ENCODE data around the gene ASIC1. TPM values are rescaled to one million over a fixed set of nuclear protein-coding genes. Genes with fewer than 3 reads are reported as not detected.

ASIC1 gene
- total RNA-seq, 1 experiment from 2014 or later: 17.9 TPM

DNA sequence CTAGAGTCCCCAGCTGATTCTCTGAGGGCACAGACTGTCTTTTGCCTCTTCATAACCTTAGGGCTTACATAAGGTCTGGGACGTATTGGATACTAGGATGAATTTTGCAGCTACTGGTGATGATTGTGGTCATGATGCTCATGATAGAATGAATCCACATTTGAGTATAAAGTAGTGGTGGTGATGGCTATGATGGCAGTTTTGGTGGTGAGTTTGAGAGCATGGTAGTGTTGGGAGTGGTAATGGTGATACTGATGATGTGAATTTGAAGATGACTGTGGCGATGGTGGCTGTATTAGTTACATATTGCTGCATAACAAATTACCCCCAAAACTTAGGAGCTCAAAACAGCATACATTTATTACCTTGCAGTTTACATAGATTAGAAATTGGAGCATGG, 14.1 kb upstream of the ASIC1 start:
- peaks cover 5% of the 10 kb centered on the region for H3K4me1 ChIP-seq (ENCODE audit: low read length)
- no peak overlapping the region for H2AFZ ChIP-seq (ENCODE audit: low read length)
- H4K20me1 ChIP-seq (ENCODE audit: insufficient read depth, low read depth, low read length): no peaks in the 10 kb centered on the region
- H3K9ac ChIP-seq (ENCODE audit: low read length): no peak overlapping the region
- H3K4me3 ChIP-seq (ENCODE audit: low read length): no peak overlapping the region
- no peak overlapping the region for H3K4me2 ChIP-seq (ENCODE audit: low read depth, low read length, poor library complexity, severe bottlenecking)
- H3K27ac ChIP-seq (ENCODE audit: low read length): no peak overlapping the region
- H3K36me3 ChIP-seq (ENCODE audit: insufficient read depth, low read length): no peaks in the 10 kb centered on the region
- no peak for DNase-seq
- no peaks in the 10 kb centered on the region for H3K27me3 ChIP-seq (ENCODE audit: low read length)
- H3K79me2 ChIP-seq (ENCODE audit: low read length): no peaks in the 10 kb centered on the region
- no peaks in the 10 kb centered on the region for H3K9me3 ChIP-seq (ENCODE audit: low read length)
- no peaks in the 10 kb centered on the region for H3K9me2 ChIP-seq (replicated peaks; ENCODE audit: insufficient read depth, low read length)

DNA sequence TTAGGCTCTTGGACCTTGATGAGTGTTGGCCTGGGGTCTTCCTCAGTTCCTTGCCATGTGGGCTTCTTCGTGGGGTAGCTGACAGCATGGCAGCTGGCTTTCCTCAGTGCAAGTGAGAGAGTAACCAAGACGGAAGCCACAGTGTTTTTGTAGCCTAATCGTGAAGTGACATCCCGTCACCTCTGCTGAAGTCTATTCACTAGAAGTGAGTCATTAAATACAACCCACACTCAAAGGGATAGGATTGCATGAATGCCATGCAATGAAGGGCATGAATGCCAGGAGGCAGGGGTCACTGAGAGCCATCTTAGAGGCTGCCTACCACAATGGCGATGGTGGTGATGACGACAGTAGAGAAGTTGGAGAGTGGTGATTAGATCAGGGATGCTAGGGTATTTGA, 13.5 kb upstream of the ASIC1 start:
- Histone ChIP-seq H3K4me1 (ENCODE audit: low read length) (peaks cover 5% of the 10 kb centered on the region), H3K27me3 (ENCODE audit: low read length) (no peaks in the 10 kb centered on the region), H4K20me1 (ENCODE audit: insufficient read depth, low read depth, low read length) (no peaks in the 10 kb centered on the region), H3K9ac (ENCODE audit: low read length) (no peak overlapping the region), H2AFZ (ENCODE audit: low read length) (no peak overlapping the region), H3K9me3 (ENCODE audit: low read length) (no peaks in the 10 kb centered on the region), H3K36me3 (ENCODE audit: insufficient read depth, low read length) (no peaks in the 10 kb centered on the region), H3K4me2 (ENCODE audit: low read depth, low read length, poor library complexity, severe bottlenecking) (no peak overlapping the region), H3K79me2 (ENCODE audit: low read length) (no peaks in the 10 kb centered on the region), H3K4me3 (ENCODE audit: low read length) (no peak overlapping the region), H3K9me2 (replicated peaks; ENCODE audit: insufficient read depth, low read length) (no peaks in the 10 kb centered on the region), H3K27ac (ENCODE audit: low read length) (no peak overlapping the region)
- no peak for DNase-seq

DNA sequence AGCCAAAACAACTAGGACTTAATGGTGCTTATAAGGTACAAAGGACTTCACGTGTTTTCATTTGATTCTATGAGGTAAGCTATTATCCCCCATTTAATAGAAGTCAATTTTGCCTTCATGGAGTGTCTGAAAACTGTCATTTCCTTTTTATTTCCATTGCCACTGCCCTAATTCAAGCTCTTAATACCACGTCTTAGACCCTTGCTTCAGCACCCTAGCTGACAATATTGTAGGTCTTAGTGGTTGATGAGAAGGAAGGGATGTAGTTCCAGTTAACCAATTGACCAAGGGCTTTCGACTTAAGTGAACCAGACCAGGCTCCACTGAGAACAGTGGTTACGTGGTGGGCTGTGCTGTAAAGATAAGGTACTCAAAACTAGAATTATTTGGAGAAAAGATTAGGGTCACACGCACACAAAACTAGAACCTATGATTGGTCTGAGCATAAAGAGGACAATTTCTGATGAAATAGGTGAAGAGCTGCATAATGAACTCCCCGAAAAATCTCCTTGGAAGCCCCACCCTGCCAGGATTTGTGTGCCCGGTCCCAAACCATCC, 9.6 kb upstream of the ASIC1 start:
- Histone ChIP-seq H4K20me1 (ENCODE audit: insufficient read depth, low read depth, low read length) (no peaks in the 10 kb centered on the region), H3K36me3 (ENCODE audit: insufficient read depth, low read length) (no peaks in the 10 kb centered on the region), H3K4me3 (ENCODE audit: low read length) (no peak overlapping the region), H3K4me1 (ENCODE audit: low read length) (peaks cover 5% of the 10 kb centered on the region), H3K9me2 (replicated peaks; ENCODE audit: insufficient read depth, low read length) (no peaks in the 10 kb centered on the region), H3K9me3 (ENCODE audit: low read length) (no peaks in the 10 kb centered on the region), H2AFZ (ENCODE audit: low read length) (no peak overlapping the region), H3K9ac (ENCODE audit: low read length) (no peak overlapping the region), H3K27me3 (ENCODE audit: low read length) (no peaks in the 10 kb centered on the region), H3K79me2 (ENCODE audit: low read length) (no peaks in the 10 kb centered on the region), H3K27ac (ENCODE audit: low read length) (no peak overlapping the region), H3K4me2 (ENCODE audit: low read depth, low read length, poor library complexity, severe bottlenecking) (no peak overlapping the region)
- no peak for DNase-seq

DNA sequence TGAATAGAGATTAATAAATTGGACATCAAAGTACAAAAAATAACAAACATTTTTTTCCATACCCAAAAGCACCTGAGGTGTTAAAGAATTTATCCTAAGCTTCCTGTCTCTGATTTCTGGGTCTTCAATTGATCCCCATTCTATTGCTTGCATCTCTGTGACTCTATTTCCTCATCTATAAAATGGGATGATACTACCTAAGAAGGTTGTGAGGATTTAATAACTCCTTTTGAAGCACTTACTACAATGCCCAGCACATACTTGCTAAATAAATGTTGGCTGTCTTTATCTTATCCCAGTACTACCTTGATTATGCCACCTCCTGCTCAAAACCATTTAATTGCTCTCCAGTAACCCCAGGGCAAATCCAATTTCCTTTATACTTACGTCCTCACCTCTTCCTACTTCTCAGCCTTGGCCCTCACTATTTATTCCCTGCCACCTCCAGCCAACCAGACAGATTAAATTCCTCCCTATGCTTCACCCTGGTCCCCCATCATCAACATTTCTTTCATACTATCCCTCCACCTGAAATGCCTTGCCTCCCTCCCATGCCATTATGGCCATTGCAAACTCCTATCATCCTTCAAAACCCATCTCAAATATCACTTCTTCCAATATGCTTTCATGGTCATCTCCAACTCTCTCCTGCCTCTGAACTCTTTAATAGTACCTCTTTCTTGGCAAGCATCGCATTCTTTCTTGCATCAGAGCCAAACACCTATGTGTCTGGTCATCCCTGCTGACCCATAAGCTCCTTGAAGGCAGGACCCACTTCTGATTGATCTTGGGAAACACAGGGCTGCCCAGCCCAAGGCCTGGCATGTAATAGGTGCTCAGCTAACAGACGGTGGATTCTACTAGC, 7.9 kb upstream of the ASIC1 start:
- no peak overlapping the region for H3K4me2 ChIP-seq (ENCODE audit: low read depth, low read length, poor library complexity, severe bottlenecking)
- no peak overlapping the region for H3K27ac ChIP-seq (ENCODE audit: low read length)
- H2AFZ ChIP-seq (ENCODE audit: low read length): no peak overlapping the region
- H3K79me2 ChIP-seq (ENCODE audit: low read length): no peaks in the 10 kb centered on the region
- peaks cover 12% of the 10 kb centered on the region for H3K4me1 ChIP-seq (ENCODE audit: low read length)
- DNase-seq: no peak
- no peaks in the 10 kb centered on the region for H3K9me2 ChIP-seq (replicated peaks; ENCODE audit: insufficient read depth, low read length)
- H3K4me3 ChIP-seq (ENCODE audit: low read length): no peak overlapping the region
- H3K9ac ChIP-seq (ENCODE audit: low read length): no peak overlapping the region
- no peaks in the 10 kb centered on the region for H3K9me3 ChIP-seq (ENCODE audit: low read length)
- H4K20me1 ChIP-seq (ENCODE audit: insufficient read depth, low read depth, low read length): no peaks in the 10 kb centered on the region
- H3K27me3 ChIP-seq (ENCODE audit: low read length): no peaks in the 10 kb centered on the region
- H3K36me3 ChIP-seq (ENCODE audit: insufficient read depth, low read length): no peaks in the 10 kb centered on the region

DNA sequence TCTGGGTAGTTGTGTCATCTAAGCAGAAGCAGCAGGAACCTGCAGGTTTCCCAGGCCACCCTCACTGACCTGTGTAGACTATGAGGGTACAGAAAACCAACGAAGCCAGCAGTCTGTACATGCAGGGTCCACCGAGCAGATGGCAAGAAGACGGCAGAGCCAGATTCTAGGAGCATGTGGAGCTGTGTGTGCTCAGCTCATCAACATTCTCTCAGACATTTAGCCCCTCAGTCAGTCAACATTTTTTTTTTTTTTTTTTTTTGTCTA, 7.3 kb upstream of the ASIC1 start:
- no peak for DNase-seq
- Histone ChIP-seq H3K27me3 (ENCODE audit: low read length) (no peaks in the 10 kb centered on the region), H2AFZ (ENCODE audit: low read length) (no peak overlapping the region), H4K20me1 (ENCODE audit: insufficient read depth, low read depth, low read length) (no peaks in the 10 kb centered on the region), H3K79me2 (ENCODE audit: low read length) (no peaks in the 10 kb centered on the region), H3K4me2 (ENCODE audit: low read depth, low read length, poor library complexity, severe bottlenecking) (no peak overlapping the region), H3K27ac (ENCODE audit: low read length) (no peak overlapping the region), H3K9ac (ENCODE audit: low read length) (no peak overlapping the region), H3K4me3 (ENCODE audit: low read length) (no peak overlapping the region), H3K36me3 (ENCODE audit: insufficient read depth, low read length) (no peaks in the 10 kb centered on the region), H3K4me1 (ENCODE audit: low read length) (peaks cover 12% of the 10 kb centered on the region), H3K9me3 (ENCODE audit: low read length) (no peaks in the 10 kb centered on the region), H3K9me2 (replicated peaks; ENCODE audit: insufficient read depth, low read length) (no peaks in the 10 kb centered on the region)

DNA sequence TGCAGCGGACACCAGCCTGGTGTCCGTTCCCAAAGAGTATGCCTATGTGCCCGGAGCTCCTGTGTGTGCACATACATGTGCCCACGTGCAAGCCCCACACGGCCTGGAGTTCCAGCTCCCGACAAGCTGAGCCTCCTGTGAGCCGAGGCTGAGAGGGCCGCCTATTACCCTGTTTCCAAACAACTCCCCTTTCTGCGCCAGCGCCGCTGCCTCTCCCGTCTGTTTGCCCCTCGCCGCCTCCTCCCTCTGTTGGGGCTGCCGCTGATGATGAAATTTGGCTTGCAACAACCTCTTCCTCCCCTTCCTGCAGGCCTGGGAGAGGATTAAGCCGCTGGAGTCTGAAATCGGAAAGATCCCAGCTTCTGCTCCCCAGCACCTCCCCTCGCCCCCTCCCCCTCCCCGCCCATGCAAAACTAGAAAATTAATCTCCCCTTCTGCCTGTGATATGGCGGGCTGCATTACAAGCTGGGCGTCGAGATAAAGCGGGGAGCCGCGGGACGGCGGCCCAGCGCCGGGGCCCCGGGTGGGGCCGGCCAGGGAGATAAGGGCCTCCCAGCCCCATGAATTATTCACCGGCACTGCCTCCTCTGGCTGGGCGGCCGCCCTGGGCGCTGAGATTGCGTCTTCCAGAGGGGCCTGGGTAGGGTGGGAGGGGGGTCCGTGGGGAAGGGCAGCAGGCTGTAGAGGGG, 6.8 kb upstream of the ASIC1 start:
- H3K36me3 ChIP-seq (ENCODE audit: insufficient read depth, low read length): no peaks in the 10 kb centered on the region
- no peak overlapping the region for H3K4me3 ChIP-seq (ENCODE audit: low read length)
- no peaks in the 10 kb centered on the region for H3K9me2 ChIP-seq (replicated peaks; ENCODE audit: insufficient read depth, low read length)
- DNase-seq: no peak
- no peaks in the 10 kb centered on the region for H3K79me2 ChIP-seq (ENCODE audit: low read length)
- no peak overlapping the region for H3K4me2 ChIP-seq (ENCODE audit: low read depth, low read length, poor library complexity, severe bottlenecking)
- H3K27ac ChIP-seq (ENCODE audit: low read length): no peak overlapping the region
- H2AFZ ChIP-seq (ENCODE audit: low read length): no peak overlapping the region
- no peaks in the 10 kb centered on the region for H3K9me3 ChIP-seq (ENCODE audit: low read length)
- H3K9ac ChIP-seq (ENCODE audit: low read length): no peak overlapping the region
- H3K4me1 ChIP-seq (ENCODE audit: low read length): peaks cover 14% of the 10 kb centered on the region
- no peaks in the 10 kb centered on the region for H4K20me1 ChIP-seq (ENCODE audit: insufficient read depth, low read depth, low read length)
- no peaks in the 10 kb centered on the region for H3K27me3 ChIP-seq (ENCODE audit: low read length)

DNA sequence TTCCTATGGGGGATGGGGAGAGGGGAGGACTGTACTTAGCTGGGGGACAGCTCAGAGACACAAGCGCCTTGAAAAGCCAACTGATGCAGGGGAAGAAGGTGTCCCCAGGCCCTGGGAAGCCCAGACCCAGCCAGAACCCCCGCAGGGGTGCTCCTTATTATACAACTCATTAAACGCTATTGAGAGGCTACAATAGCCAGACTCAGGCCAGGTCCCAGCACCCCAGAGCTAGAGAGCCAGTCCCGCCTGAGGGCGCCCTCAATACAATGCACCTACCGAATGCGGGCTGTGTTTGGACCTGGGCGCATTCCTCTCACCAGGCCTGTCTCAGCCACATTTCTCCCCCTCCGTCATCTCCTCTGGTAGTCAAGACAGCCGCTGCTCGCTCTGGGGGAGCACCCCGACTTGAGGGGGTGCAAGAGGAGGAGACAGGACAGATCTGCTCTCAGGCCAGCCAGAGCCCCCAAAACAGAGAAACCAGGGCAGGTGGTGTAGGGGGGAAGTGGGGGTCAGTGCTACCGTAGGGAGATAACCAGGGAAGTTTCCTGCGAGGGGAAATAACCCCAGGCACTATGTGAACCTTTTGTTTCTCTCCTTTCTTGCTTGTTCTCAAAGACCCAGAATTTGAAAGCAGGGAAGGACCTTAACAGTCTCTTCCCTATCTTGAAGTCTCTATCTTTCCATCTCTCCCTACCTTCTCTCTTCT, 6.1 kb upstream of the ASIC1 start:
- H3K79me2 ChIP-seq (ENCODE audit: low read length): no peaks in the 10 kb centered on the region
- DNase-seq: no peak
- H3K4me1 ChIP-seq (ENCODE audit: low read length): peaks cover 21% of the 10 kb centered on the region
- H2AFZ ChIP-seq (ENCODE audit: low read length): no peak overlapping the region
- no peak overlapping the region for H3K4me2 ChIP-seq (ENCODE audit: low read depth, low read length, poor library complexity, severe bottlenecking)
- no peaks in the 10 kb centered on the region for H3K36me3 ChIP-seq (ENCODE audit: insufficient read depth, low read length)
- no peak overlapping the region for H3K4me3 ChIP-seq (ENCODE audit: low read length)
- H3K9me2 ChIP-seq (replicated peaks; ENCODE audit: insufficient read depth, low read length): no peaks in the 10 kb centered on the region
- H3K9me3 ChIP-seq (ENCODE audit: low read length): no peaks in the 10 kb centered on the region
- H3K9ac ChIP-seq (ENCODE audit: low read length): no peak overlapping the region
- H3K27me3 ChIP-seq (ENCODE audit: low read length): no peaks in the 10 kb centered on the region
- H4K20me1 ChIP-seq (ENCODE audit: insufficient read depth, low read depth, low read length): no peaks in the 10 kb centered on the region
- H3K27ac ChIP-seq (ENCODE audit: low read length): no peak overlapping the region

DNA sequence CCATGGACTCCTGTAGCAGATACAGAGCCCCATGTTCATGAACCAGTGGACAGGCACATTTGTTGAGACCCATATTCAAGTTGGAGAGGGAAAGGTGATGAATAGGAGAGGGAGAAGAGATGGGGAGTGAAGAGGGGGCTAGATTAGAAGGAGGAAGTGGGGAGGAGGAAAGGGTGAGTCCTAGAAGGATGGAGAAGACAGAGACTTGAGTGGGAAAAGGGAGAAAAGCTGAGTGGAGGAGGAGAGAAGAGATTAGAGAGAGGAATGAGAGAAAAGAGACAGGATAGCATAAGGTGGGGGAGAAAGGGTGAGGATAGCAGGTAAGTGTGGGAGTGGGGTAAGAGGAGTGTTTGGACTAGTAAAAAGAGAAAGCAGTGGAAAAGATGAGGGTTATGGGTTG, 4.9 kb upstream of the ASIC1 start:
- Histone ChIP-seq H4K20me1 (ENCODE audit: insufficient read depth, low read depth, low read length) (no peaks in the 10 kb centered on the region), H3K9me2 (replicated peaks; ENCODE audit: insufficient read depth, low read length) (no peaks in the 10 kb centered on the region), H3K27me3 (ENCODE audit: low read length) (no peaks in the 10 kb centered on the region), H2AFZ (ENCODE audit: low read length) (no peak overlapping the region), H3K4me2 (ENCODE audit: low read depth, low read length, poor library complexity, severe bottlenecking) (no peak overlapping the region), H3K36me3 (ENCODE audit: insufficient read depth, low read length) (no peaks in the 10 kb centered on the region), H3K4me1 (ENCODE audit: low read length) (peaks cover 24% of the 10 kb centered on the region), H3K27ac (ENCODE audit: low read length) (no peak overlapping the region), H3K79me2 (ENCODE audit: low read length) (no peaks in the 10 kb centered on the region), H3K9me3 (ENCODE audit: low read length) (no peaks in the 10 kb centered on the region), H3K4me3 (ENCODE audit: low read length) (no peak overlapping the region), H3K9ac (ENCODE audit: low read length) (no peak overlapping the region)
- no peak for DNase-seq
